Heart left ventricle (tissue), 16 donors: ENCODE data around the gene PRXL2A. TPM values are rescaled to one million over a fixed set of nuclear protein-coding genes. Genes with fewer than 3 reads are reported as not detected.

Source experiments
- ATAC-seq, 4 donors: fragments of 200-7000 bp; cut with Tn5 transposase; one replicate each; pipeline ENCODE4 v1.9.1; 2020 to 2022; ENCODE audit warnings: moderate library complexity in 4 of 4, mild to moderate bottlenecking in 3 of 4, moderate number of reproducible peaks in 1 of 4
- DNase-seq, 5 donors: peaks; one replicate each; pipeline ENCODE4 v3.0.0-alpha.2; 2020
- H3K27ac ChIP-seq, 12 donors: fragments of 200-600 bp; sonication (generic) in 4 of 12; one replicate each; pipeline versions ENCODE4 v1.5.0 to v1.8.0; 2016 to 2022; ENCODE audit warnings: mild to moderate bottlenecking in 2 of 12
- H3K27me3 ChIP-seq, 9 donors: fragments of 200-600 bp; sonication (generic) in 2 of 9; one replicate each; pipeline versions ENCODE4 v1.5.1 to v1.8.0; 2016 to 2022; ENCODE audit warnings: mild to moderate bottlenecking in 3 of 9
- H3K36me3 ChIP-seq, 9 donors: fragments of 200-600 bp; sonication (generic) in 2 of 9; one replicate each; pipeline versions ENCODE4 v1.5.0 to v1.8.0; 2018 to 2022; ENCODE audit warnings: mild to moderate bottlenecking in 2 of 9
- H3K4me1 ChIP-seq, 12 donors: fragments of 200-600 bp; sonication (generic) in 4 of 12; one replicate each; pipeline versions ENCODE4 v1.5.0 to v1.8.0; 2016 to 2022; ENCODE audit warnings: mild to moderate bottlenecking in 3 of 12
- H3K4me3 ChIP-seq, 12 donors: fragments of 200-600 bp; sonication (generic) in 4 of 12; one replicate each; pipeline versions ENCODE4 v1.5.0 to v1.8.0; 2017 to 2022; ENCODE audit warnings: mild to moderate bottlenecking in 9 of 12, moderate library complexity in 4 of 12
- H3K9me3 ChIP-seq, 12 donors: fragments of 200-600 bp; sonication (generic) in 4 of 12; one replicate each; pipeline versions ENCODE4 v1.5.0 to v1.8.0; 2016 to 2022; ENCODE audit warnings: mild to moderate bottlenecking in 1 of 12
- POLR2A ChIP-seq, 2 donors: fragments of 450-650 bp; IDR thresholded peaks; one replicate each; pipeline ENCODE4 v1.6.1; 2017; ENCODE audit warnings: antibody characterized with exemption in 2 of 2, mild to moderate bottlenecking in 2 of 2, moderate library complexity in 2 of 2
- WGBS, 4 donors: extraction: QIAGEN DNeasy Blood & Tissue Kit in 2 of 4; methylation state at CpG; one replicate each; pipeline versions ENCODE4 v1.1.5 to v1.1.7; 2013 to 2018; 5-methylcytosine and 5-hydroxymethylcytosine counted together
- intact Hi-C, 10 donors: fragments of 100-400 bp; cut with DNase I; formaldehyde crosslinking; loops; one replicate each; pipeline versions ENCODE4 v1.11.1 to v1.14.2; 2022
- polyA plus RNA-seq, 2 donors: library from polyadenylated mRNA; stranded (reverse); fragments of 200-250 nt; gene quantifications; one replicate each; pipeline ENCODE4 v1.2.3, GENCODE V29; 2013
- total RNA-seq, 9 donors: library from RNA; depleted of rRNA in 2 of 9; stranded (reverse); fragments of >200 nt in 2 of 9; fragmentation: NEBNext Ultra II Directional in 3 of 9; extraction: Animal tissue kit (Norgen Biotek cat#: 25700) in 3 of 9; gene quantifications; one replicate each; pipeline versions ENCODE4 v1.1.0 to v1.2.4, GENCODE V29; 2016 to 2023
- TF ChIP-seq, protein P1 (sequence below), 12 donors: fragments of 200-600 bp; sonication (generic) in 4 of 12; IDR thresholded peaks; one replicate each; pipeline versions ENCODE4 v1.5.0 to v1.8.0; 2018 to 2022; ENCODE audit warnings: antibody characterized with exemption in 12 of 12, mild to moderate bottlenecking in 5 of 12
- donor health status: ischemic (EF 13 %, LVEDD 7.1; RV severe dilation, severe dysfunction).
- donor health status: healthy with polysubstance abuse.
- donor health status: DM: no; HTN: yes; CAD: no.
- donor health status: DM: no; HTN: no; CAD: no.
- donor health status: ischemic (EF 25% LVEDD 6.9; RV normal size, moderate dysfunction).
- donor health status: ischemic (EF 25% LVEDD 5.7; RV mildly dilated, moderate dysfunction).
- donor health status: healthy.
- donor health status: DM: yes; HTN: yes; CAD: no.
- donor health status: ischemic (EF 35%, LVEDD 5.7; RV mildly dilated, moderate dysfunction).
- donor health status: nonischemic (EF 11% LVEDD 7.7; RV severe dilation, severe dysfunction).
- donor health status: DM: yes; HTN: yes; CAD: no.
- donor health status: PGD.
- donor health status: ischemic (EF 29% LVEDD 5.4; RV normal size, mild dysfunction).
- donor health status: nonischemic (EF 23%, LVEDD 6.1; RV moderate dilation, normal function).

Gene PRXL2A
- total and polyA plus RNA-seq, 11 donors = 63.9 to 123 (median 78.5) TPM

- DNase-seq (no peak), ATAC-seq (no peak)
- Histone ChIP-seq H3K27ac (peak overlapping the region in 6 of 12 donors; percentile 4 to 99 (median 56)), H3K36me3 (peaks cover 0 to 48% (median 16%) of the 10 kb centered on the region in 9 donors), H3K4me3 (no peak overlapping the region), H3K27me3 (no peaks in the 10 kb centered on the region), H3K4me1 (peaks cover 14 to 100% (median 85%) of the 10 kb centered on the region in 12 donors), H3K9me3 (no peaks in the 10 kb centered on the region)
- TF ChIP-seq, protein P1, sequence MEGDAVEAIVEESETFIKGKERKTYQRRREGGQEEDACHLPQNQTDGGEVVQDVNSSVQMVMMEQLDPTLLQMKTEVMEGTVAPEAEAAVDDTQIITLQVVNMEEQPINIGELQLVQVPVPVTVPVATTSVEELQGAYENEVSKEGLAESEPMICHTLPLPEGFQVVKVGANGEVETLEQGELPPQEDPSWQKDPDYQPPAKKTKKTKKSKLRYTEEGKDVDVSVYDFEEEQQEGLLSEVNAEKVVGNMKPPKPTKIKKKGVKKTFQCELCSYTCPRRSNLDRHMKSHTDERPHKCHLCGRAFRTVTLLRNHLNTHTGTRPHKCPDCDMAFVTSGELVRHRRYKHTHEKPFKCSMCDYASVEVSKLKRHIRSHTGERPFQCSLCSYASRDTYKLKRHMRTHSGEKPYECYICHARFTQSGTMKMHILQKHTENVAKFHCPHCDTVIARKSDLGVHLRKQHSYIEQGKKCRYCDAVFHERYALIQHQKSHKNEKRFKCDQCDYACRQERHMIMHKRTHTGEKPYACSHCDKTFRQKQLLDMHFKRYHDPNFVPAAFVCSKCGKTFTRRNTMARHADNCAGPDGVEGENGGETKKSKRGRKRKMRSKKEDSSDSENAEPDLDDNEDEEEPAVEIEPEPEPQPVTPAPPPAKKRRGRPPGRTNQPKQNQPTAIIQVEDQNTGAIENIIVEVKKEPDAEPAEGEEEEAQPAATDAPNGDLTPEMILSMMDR (IDR thresholded peaks at IDR 0.05) = no peak
- TF ChIP-seq POLR2A (IDR thresholded peaks at IDR 0.05) = no peak
- intact Hi-C loops = no loop called here
- 89 to 99% (median 98%) methylated on average over 3 of the region's 3 CpGs for WGBS, 4 donors
Observed at GRCh38 chr10:80470266-80470665, 61.9 kb downstream of the PRXL2A start.

DNA sequence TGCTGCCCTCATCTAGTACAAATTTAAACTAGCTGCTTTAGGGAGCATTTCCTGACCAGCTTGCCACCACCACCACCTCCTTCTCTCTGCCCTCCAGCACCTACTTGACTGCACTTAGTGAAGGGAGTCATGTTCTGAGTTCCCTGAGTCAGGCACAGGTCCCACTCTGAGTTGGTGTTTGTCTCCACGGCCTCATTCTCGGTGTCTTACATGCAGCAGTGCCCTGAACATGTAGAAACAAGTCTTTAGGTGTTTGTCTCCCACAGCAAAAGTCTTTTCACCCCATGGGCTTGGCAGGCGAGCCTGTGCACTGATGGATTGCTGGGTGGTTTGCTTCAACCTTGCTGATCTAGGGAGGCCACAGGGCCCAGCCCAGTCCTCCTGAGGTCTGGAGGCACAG lies 62.6 kb downstream of the PRXL2A start:
- no peak for ATAC-seq
- no peak for TF ChIP-seq POLR2A (IDR thresholded peaks at IDR 0.05)
- TF ChIP-seq, protein P1 (IDR thresholded peaks at IDR 0.05) = no peak
- no peaks in the 10 kb centered on the region for H3K9me3 ChIP-seq
- H3K4me3 ChIP-seq = no peak overlapping the region
- intact Hi-C loops = no loop called here
- peaks cover 0 to 48% (median 16%) of the 10 kb centered on the region in 9 donors for H3K36me3 ChIP-seq
- peak overlapping the region in 7 of 12 donors; percentile 6 to 99 (median 44) for H3K27ac ChIP-seq
- no peak for DNase-seq
- WGBS, 4 donors = 79 to 90% (median 82%) methylated on average over 3 of the region's 3 CpGs
- H3K27me3 ChIP-seq = no peaks in the 10 kb centered on the region
- peaks cover 11 to 100% (median 82%) of the 10 kb centered on the region in 12 donors for H3K4me1 ChIP-seq

DNA sequence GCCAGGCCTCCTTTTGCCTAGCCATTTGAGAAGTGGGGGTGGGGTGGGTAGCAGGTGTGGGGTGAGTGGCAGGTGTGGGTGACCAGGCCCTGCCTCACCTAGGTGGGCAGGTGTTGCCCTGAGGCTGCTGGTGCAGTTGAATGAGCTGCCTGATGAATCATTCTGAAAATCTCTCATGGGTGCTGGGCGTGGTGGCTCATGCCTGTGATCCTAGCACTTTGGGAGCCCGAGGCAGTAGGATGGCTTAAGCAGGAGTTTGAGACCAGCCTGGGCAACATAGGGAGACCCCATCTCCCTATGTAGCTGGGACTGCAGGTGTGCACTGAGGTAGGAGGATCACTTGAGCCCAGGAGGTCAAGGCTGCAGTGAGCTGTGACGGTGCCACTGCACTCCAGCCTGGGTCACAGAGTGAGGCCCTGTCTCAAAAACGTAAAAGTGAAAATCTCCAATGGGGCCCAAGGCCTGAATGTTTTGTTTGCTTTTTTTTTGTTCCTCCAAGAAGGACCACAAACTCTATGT lies 63.4 kb downstream of the PRXL2A start:
- peak overlapping the region in 8 of 12 donors; percentile 3 to 99 (median 49) for H3K27ac ChIP-seq
- no peak for DNase-seq
- peaks cover 0 to 52% (median 16%) of the 10 kb centered on the region in 9 donors for H3K36me3 ChIP-seq
- peaks cover 10 to 100% (median 74%) of the 10 kb centered on the region in 12 donors for H3K4me1 ChIP-seq
- ATAC-seq = no peak
- 64 to 75% (median 70%) methylated on average over 4 of the region's 4 CpGs for WGBS, 4 donors
- intact Hi-C loops = no loop called here
- no peaks in the 10 kb centered on the region for H3K27me3 ChIP-seq
- H3K4me3 ChIP-seq = no peak overlapping the region
- H3K9me3 ChIP-seq = no peaks in the 10 kb centered on the region
- TF ChIP-seq POLR2A (IDR thresholded peaks at IDR 0.05) = no peak
- TF ChIP-seq, protein P1 (IDR thresholded peaks at IDR 0.05) = no peak

DNA sequence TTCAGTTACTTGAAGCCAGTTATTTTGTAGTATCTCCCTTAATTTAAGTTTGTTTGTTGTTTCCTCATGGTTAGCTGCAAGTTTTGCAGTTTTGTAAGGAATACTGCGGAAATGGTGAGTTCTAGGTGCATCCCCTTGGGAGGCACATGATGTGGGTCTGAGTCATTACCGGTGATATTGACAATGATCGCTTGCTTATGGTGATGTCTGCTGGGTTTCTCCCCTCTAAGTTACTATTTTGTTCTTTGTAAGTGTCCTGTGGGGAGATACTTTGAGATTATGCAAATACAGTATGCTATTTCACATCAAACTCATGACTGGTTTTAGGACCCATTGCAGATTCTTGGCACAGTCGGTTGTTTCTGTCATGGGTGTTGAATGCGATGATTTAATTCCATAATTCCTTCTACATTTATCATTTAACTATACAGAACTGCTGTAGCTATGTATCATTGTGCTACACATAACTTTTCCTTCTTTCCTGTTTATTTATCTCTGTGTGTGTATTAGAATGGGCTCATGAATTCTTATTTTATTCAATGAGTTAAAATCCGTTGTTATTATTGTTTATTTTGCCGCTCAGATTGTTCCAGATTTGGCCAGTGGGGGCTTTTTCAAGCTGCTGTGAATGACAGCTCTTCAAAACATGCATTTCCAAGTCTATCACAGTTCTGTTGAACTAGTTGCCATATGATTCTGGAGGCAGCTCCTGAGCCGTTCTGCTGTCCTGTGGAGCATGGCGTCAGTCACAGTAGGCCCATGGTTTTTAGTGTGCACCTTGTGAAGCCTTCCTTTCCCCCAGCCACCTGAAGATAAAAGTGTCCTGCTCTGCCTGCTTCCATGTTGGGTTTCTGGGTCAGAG lies 64.1 kb downstream of the PRXL2A start:
- Histone ChIP-seq H3K27me3 (no peaks in the 10 kb centered on the region), H3K27ac (peak overlapping the region in 9 of 12 donors; percentile 3 to 99 (median 44)), H3K36me3 (peaks cover 0 to 54% (median 16%) of the 10 kb centered on the region in 9 donors), H3K9me3 (peaks cover 0 to 6% (median 0%) of the 10 kb centered on the region in 12 donors), H3K4me1 (peaks cover 10 to 100% (median 67%) of the 10 kb centered on the region in 12 donors), H3K4me3 (no peak overlapping the region)
- intact Hi-C loops = no loop called here
- TF ChIP-seq, protein P1 (IDR thresholded peaks at IDR 0.05) = no peak
- TF ChIP-seq POLR2A (IDR thresholded peaks at IDR 0.05) = no peak
- DNase-seq (no peak), ATAC-seq (peak in 2 of 4 donors; percentile 17 to 35)
- WGBS, 4 donors = 55 to 68% (median 64%) methylated on average over 9 of the region's 9 CpGs
